GM18861 (cell line): ENCODE results near the gene NUP93.
"Not testable (repeated sequence)": the region's sequence is repeated elsewhere in the genome, so short reads cannot be mapped to it uniquely, and the experiment has no call there.

Source experiments
- ATAC-seq: cut with Tn5 transposase; IDR thresholded peaks from one replicate; pipeline ENCODE4 v1.9.1; 2021; ENCODE audit not compliant: unreplicated experiment

The NUP93 gene

DNA sequence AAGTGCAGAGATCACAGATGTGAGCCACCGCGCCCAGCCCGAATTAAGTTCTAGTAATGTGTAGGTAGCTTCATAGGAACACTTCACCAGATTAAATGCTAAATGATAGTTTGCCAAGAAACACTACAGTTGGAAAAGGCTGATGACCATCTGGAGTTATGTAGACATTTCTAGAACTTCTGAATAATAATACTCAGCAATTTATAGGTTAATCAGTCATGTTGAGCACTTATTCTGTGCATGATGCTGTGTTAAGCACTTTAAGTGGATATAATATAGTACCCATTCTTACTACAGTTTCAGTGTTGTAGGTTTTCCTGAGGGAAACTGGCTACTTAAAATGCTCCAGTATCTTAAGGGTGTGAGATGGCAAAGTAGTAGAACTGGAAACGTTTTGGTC lies 45.2 kb downstream of the NUP93 start:
- ATAC-seq: no peak

DNA sequence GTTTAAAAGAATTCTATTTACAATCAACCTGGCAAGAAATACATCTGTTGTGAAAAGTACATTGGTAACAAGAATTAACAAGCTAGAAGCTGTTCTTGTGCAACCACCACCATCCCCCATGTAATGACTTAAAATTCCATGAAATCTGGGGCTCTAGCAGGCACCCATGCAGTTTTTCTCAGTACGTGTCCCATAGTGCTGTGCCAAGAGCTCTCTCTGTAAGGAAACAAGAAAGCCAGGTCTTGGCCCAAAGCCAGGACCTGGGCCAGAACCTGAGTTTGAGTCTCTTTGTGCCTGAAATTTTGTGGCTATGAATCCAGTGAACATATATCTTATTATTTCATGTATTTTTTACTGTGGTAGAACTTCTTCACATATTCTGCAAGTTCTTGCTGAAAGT lies 46.6 kb downstream of the NUP93 start:
- ATAC-seq: no peak

GRCh38 chr16:56777001-56777400 lies 47.1 kb downstream of the NUP93 start:
- no peak for ATAC-seq

- ATAC-seq: no peak
These were observed 47.6 kb downstream of the NUP93 start for GRCh38 chr16:56777482-56777881.

GRCh38 chr16:56779906-56780305 lies 50.0 kb downstream of the NUP93 start:
- no peak for ATAC-seq

GRCh38 chr16:56780646-56781045 lies 50.7 kb downstream of the NUP93 start:
- no peak for ATAC-seq

GRCh38 chr16:56781528-56781961 lies 51.6 kb downstream of the NUP93 start:
- ATAC-seq: no peak

DNA sequence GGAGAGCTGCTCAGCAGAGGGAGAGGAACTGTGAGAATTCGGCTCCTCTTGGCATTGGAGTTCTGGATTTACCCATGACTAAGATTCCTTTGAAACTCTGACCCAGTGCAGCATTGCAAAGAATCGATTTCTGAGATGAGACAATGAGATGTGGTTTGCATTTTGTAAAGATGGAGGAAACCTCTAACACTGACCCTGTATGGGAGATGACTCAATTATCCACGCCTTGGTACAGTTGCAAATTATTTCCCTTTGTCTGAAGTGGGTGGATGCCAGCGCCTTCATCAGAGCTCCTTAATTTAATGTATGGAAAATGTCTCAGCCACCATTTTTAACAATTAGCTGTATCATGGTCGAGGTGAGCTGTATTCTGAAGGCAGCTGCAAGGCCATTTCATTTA lies 53.4 kb downstream of the NUP93 start:
- ATAC-seq: no peak

DNA sequence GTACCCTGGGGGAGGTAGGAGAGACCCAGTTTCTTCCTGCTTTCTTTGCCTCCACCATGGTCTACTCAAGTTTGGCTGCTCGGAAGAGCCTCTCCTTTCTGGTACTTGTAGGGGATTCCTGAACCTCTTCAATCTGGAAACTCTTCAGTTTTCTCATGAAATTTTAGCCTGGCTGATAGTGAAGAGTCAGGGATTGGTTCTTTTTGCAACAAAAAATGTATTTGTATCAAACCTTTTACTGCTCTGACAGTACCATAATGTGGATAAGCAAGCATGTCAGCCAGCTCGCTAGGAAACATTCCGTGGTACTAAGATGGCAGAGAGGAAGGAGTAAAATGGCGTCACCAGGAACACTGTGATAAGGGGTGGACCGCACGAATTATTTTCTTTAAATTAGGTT lies 55.4 kb downstream of the NUP93 start:
- no peak for ATAC-seq

GRCh38 chr16:56787167-56787566 lies 57.2 kb downstream of the NUP93 start:
- no peak for ATAC-seq

DNA sequence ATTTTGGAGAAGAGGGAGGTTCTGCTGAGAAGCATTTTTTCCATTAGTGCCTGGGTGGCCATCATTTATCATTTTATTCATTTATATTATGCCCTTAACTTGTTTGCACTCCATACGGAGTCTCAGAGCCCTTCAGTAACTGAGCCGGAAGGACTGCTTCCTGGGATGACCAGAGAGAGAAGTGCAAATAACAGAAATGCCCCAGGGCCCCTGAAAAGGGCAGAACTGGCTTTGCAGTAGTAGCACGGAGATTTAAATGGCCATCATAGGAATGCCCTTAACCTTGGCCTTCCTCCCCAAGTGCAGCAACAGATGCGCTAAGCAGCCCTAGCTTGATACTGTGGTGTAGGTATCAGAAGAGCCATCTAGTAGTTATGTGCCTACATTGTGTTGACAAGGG lies 58.5 kb downstream of the NUP93 start:
- no peak for ATAC-seq

GRCh38 chr16:56789360-56789759 lies 59.4 kb downstream of the NUP93 start:
- ATAC-seq: no peak

- ATAC-seq: no peak
These were observed 63.0 kb downstream of the NUP93 start for GRCh38 chr16:56792967-56793366.

- no peak for ATAC-seq
These were observed 63.6 kb downstream of the NUP93 start for GRCh38 chr16:56793492-56793891.

DNA sequence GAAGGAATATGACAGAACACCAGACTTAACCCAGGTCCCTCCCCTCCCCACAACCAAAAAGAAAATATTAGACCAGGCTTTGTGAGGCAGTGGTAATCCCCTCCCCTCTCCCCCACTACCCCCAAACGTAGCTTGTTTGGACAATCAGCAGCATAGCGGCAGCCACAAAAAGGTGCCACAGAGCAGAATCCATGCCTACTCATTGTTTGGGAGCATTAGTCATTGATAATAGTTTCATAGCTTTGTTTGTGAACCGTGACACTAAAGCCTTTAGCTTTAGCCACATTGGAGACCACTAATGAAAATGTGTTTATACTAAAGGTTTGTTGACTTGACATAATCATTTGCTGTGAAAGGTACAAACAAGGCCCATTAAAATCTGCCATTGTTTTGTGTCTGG lies 65.1 kb downstream of the NUP93 start:
- ATAC-seq: no peak

DNA sequence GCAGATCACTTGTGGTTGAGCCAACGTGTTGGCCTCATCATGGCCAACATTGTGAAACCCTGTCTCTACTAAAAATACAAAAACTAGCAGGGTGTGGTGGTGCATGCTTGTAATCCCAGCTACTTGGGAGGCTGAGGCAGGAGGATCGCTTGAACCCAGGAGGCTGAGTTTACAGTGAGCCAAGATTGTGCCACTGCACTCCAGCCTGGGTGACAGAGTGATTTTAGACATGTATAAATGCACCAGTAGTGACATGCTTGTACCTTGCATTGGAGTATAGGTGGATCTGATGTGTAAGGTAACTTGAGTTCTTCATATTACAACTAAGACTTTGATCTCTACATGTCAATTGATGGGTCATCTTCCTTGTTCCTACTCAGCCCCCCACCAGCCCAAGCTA lies 67.1 kb downstream of the NUP93 start:
- not testable (repeated sequence) for ATAC-seq

DNA sequence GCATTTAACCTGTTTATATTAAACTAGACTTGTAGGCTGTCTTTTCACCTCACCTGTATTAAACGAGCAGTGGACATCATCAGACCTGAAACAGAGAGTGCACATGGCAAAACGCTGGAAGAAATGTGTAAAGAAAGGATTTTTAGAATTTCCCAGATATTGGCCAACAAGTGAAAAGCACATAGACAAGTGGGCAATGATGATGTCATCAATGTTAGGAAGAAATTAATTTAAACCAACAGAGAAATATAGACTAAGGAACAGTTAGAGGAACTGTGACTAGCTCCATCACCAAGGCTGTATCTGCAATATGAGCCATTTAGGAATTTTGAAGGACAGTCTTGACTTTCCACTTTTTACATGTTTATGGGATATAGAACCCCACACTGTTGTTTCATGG lies 67.9 kb downstream of the NUP93 start:
- no peak for ATAC-seq

DNA sequence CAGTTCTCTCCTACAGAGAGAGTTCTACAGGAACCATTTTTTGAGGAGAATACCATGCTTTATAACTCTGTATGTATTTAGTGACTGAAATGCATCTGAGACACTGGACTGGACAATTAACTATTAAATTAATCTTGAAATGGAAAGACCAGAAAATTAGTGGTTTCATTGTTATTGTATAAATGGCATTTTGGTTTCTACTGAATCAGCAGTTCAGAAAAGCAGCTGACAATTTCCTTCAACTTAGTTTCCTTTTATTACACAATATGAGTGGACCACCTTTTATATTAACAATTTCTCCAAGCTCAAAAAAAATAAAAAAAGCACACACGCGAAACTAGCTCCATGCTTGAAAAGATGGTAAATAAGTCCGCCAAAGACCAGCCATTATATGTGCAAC lies 69.0 kb downstream of the NUP93 start:
- ATAC-seq: no peak

GRCh38 chr16:56800355-56800754 lies 70.4 kb downstream of the NUP93 start:
- ATAC-seq: no peak

DNA sequence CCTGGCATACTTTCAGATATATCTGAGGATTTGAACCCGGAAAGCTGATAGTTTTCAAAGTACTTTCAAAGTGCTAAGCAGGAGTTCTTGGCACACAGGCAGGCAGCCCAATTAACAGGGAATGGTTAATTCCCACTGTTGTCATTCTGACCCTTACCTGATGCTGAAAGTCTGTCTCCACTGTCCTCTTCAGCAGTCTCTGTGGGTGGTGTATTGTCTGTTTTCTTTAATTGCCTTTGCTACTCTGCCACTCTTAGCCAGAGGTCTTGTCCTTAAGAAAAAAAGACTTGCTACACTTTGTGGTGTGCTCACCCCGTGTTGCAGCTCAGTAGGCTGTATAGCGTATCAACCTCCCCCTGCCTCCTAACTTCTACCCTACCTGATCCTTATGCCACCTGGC lies 71.8 kb downstream of the NUP93 start:
- no peak for ATAC-seq

DNA sequence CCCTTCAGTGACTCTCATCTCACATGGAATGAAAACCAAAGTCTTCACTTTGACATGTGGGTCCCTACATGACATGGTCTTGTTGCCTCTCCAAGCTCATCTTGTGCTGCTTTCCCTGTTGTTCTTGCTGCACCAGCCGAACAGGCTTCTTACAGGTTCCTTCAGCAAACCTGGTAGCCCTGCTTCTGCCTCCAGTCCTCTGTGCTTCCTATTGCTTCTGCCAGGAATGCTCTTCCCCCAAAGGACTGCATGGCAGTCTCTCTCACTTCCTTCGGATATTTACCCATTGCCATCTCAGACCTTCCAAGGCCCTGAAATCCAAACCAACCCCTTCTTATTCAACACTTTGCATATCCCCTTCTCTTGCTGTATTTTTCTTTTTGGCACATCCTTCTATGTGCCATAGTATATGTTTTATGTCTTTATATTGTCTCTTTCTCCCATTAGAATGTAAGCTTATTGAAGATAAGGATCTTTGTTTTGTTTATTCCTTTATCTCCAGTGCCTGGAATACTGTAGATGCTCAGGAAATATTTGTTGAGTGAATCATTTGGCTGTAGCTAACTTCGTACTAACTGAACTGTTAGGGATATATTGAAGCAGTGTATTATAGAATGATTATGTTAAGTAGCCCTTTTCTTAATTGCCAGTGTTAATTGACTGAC lies 77.2 kb downstream of the NUP93 start:
- no peak for ATAC-seq

DNA sequence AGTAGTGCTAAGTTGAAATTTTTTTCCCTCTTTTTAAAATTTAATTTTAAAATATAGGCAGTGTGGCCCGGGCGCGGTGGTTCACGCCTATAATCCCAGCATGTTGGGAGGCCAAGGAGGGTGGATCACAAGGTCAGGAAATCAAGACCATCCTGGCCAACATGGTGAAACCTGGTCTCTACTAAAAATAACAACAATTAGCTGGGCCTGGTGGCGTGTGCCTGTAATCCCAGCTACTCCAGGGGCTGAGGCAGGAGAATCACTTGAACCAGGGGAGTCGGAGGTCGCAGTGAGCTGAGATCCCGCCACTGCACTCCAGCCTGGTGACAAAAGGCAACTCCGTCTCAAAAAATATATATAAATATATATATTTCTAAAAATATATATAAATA lies 77.7 kb downstream of the NUP93 start:
- not testable (repeated sequence) for ATAC-seq

DNA sequence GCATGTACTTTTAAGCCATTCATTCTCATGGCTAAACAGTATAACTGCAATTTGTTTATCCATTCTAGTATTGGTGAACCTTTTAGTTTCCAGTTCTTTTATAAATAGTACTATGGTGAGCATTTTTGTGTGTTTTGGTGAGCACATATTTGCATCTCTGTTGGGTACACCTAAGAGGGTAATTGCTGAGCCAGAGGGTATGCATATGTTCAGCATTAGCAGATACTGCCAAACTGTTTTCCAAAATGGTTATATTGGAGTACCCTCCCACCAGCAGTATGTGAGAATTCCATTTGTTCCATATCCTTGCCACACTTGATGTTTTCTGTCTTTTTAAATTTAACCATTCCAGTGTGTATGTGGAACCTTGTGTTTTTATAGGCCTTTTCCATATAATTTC lies 81.0 kb downstream of the NUP93 start:
- ATAC-seq: no peak
